ENCODE measurements around the gene METTL27. TPM values are rescaled to one million over a fixed set of nuclear protein-coding genes. Genes with fewer than 3 reads are reported as not detected.

Gene METTL27
- polyA plus RNA-seq, 1 donor from 2014 or later: 2.4 TPM

GRCh38 chr7:73852500-73852899 is 10.2 kb upstream of the METTL27 start:
- Histone ChIP-seq H3K4me2 (ENCODE audit: low read length) (no peak overlapping the region), H3K36me3 (ENCODE audit: insufficient read depth, low read length) (no peaks in the 10 kb centered on the region), H3F3A (ENCODE audit: insufficient read depth, low read length, poor library complexity, severe bottlenecking) (no peaks in the 10 kb centered on the region), H3K9me2 (ENCODE audit: insufficient read depth, low read length) (no peaks in the 10 kb centered on the region), H3K27ac (ENCODE audit: low read length) (no peak overlapping the region), H3K4me3 (ENCODE audit: low read length) (no peak overlapping the region), H3K9ac (ENCODE audit: low read length) (no peak overlapping the region), H3K9me3 (ENCODE audit: low read length) (no peaks in the 10 kb centered on the region), H2AFZ (ENCODE audit: low read depth, low read length) (no peak overlapping the region), H4K20me1 (ENCODE audit: insufficient read depth) (no peaks in the 10 kb centered on the region), H3K79me2 (replicated peaks; ENCODE audit: insufficient read depth, low read length) (no peaks in the 10 kb centered on the region), H3K27me3 (ENCODE audit: insufficient read depth, low read depth, low read length) (no peaks in the 10 kb centered on the region)
- no peak for TF ChIP-seq SMC3 (conservative IDR thresholded peaks at IDR 0.05; ENCODE audit: poor library complexity)
- TF ChIP-seq EZH2 (IDR thresholded peaks at IDR 0.05; ENCODE audit: borderline replicate concordance, insufficient read depth, low read length, poor library complexity, severe bottlenecking): no peak
- no peak for TF ChIP-seq POLR2AphosphoS5 (IDR thresholded peaks at IDR 0.05)
- TF ChIP-seq MXI1 (conservative IDR thresholded peaks at IDR 0.05; ENCODE audit: poor library complexity, severe bottlenecking): no peak
- TF ChIP-seq CTCF (IDR thresholded peaks at IDR 0.05; ENCODE audit: poor library complexity, severe bottlenecking): no peak
- no peak for TF ChIP-seq RAD21 (conservative IDR thresholded peaks at IDR 0.05)
- TF ChIP-seq REST (IDR thresholded peaks at IDR 0.05; ENCODE audit: borderline replicate concordance): no peak
- TF ChIP-seq TAF1 (IDR thresholded peaks at IDR 0.05; ENCODE audit: low read depth): no peak
- TF ChIP-seq EP300 (conservative IDR thresholded peaks at IDR 0.05; ENCODE audit: poor library complexity, severe bottlenecking): no peak

GRCh38 chr7:73851410-73852338 is 9.4 kb upstream of the METTL27 start:
- H3K4me2 ChIP-seq (ENCODE audit: low read length): no peak overlapping the region

More at GRCh38 chr7:73851410-73852338, 9.4 kb upstream of the METTL27 start:
- no peak overlapping the region for H3K27ac ChIP-seq (ENCODE audit: low read length)
- no peaks in the 10 kb centered on the region for H3K9me2 ChIP-seq (ENCODE audit: insufficient read depth, low read length)
- no peaks in the 10 kb centered on the region for H3K36me3 ChIP-seq (ENCODE audit: insufficient read depth, low read length)
- H3K9me3 ChIP-seq (ENCODE audit: low read length): no peaks in the 10 kb centered on the region
- no peak overlapping the region for H2AFZ ChIP-seq (ENCODE audit: low read depth, low read length)
- H3K79me2 ChIP-seq (replicated peaks; ENCODE audit: insufficient read depth, low read length): no peaks in the 10 kb centered on the region
- H3F3A ChIP-seq (ENCODE audit: insufficient read depth, low read length, poor library complexity, severe bottlenecking): no peaks in the 10 kb centered on the region
- no peaks in the 10 kb centered on the region for H3K27me3 ChIP-seq (ENCODE audit: insufficient read depth, low read depth, low read length)
- H3K4me3 ChIP-seq (ENCODE audit: low read length): no peak overlapping the region
- no peak overlapping the region for H3K9ac ChIP-seq (ENCODE audit: low read length)
- no peaks in the 10 kb centered on the region for H4K20me1 ChIP-seq (ENCODE audit: insufficient read depth)
- TF ChIP-seq TAF1 (IDR thresholded peaks at IDR 0.05; ENCODE audit: low read depth): no peak
- no peak for TF ChIP-seq CTCF (IDR thresholded peaks at IDR 0.05; ENCODE audit: poor library complexity, severe bottlenecking)
- TF ChIP-seq RAD21 (conservative IDR thresholded peaks at IDR 0.05): no peak
- TF ChIP-seq EP300 (conservative IDR thresholded peaks at IDR 0.05; ENCODE audit: poor library complexity, severe bottlenecking): no peak

Data from neural cell (in vitro differentiated cells).